HepG2 (cell line): Measurements from ENCODE around the gene PLIN4. TPM values are rescaled to one million over a fixed set of nuclear protein-coding genes. Genes with fewer than 3 reads are reported as not detected.
A peak's percentile ranks its signal among the peaks of the same experiment; 100 is the strongest.

Experiments
- CHD2 ChIP-seq: IDR thresholded peaks from 2 replicates; pipeline ENCODE4 v1.6.1; 2011; ENCODE audit warnings: low read depth, low read length, improper control_type of control experiment
- FOXC1 ChIP-seq: sonication (generic); formaldehyde crosslinking; IDR thresholded peaks from 2 replicates; pipeline ENCODE4 v1.8.0; 2022; ENCODE audit warnings: mild to moderate bottlenecking, missing genetic modification reagents, borderline replicate concordance
- GATAD2A ChIP-seq: IDR thresholded peaks from 2 replicates; pipeline ENCODE4 v1.6.1; 2016
- LCORL ChIP-seq, 2 experiments: fragments of 450-650 bp in 1 of 2; sonication (generic) in 1 of 2; formaldehyde crosslinking in 1 of 2; IDR thresholded peaks; 2 replicates each; pipeline versions ENCODE4 v1.5.0 to v1.6.1; 2017 to 2020; ENCODE audit warnings: antibody characterized with exemption in 1 of 2, missing genetic modification reagents in 1 of 2
- PITX1 ChIP-seq: sonication (generic); formaldehyde crosslinking; IDR thresholded peaks from 2 replicates; pipeline ENCODE4 v1.5.1; 2020; ENCODE audit warnings: mild to moderate bottlenecking, missing genetic modification reagents
- SAP130 ChIP-seq: IDR thresholded peaks from 2 replicates; pipeline ENCODE4 v1.6.1; 2016; ENCODE audit warnings: low read depth
- SIN3A ChIP-seq: IDR thresholded peaks from 2 replicates; pipeline ENCODE4 v1.6.1; 2011; ENCODE audit warnings: low read depth, mild to moderate bottlenecking, control low read depth, low read length, borderline replicate concordance
- SMARCC2 ChIP-seq: fragments of 450-650 bp; IDR thresholded peaks from 2 replicates; pipeline ENCODE4 v1.6.1; 2017; ENCODE audit warnings: antibody characterized with exemption, mild to moderate bottlenecking
- SP5 ChIP-seq: IDR thresholded peaks from 2 replicates; pipeline ENCODE4 v1.6.1; 2016; ENCODE audit warnings: low read depth, borderline replicate concordance
- SRY ChIP-seq: sonication (generic); formaldehyde crosslinking; IDR thresholded peaks from 2 replicates; pipeline ENCODE4 v1.8.0; 2022; ENCODE audit warnings: mild to moderate bottlenecking, missing genetic modification reagents
- TBX2 ChIP-seq: sonication (generic); formaldehyde crosslinking; IDR thresholded peaks from 2 replicates; pipeline ENCODE4 v1.5.0; 2020; ENCODE audit warnings: missing genetic modification reagents, mild to moderate bottlenecking, borderline replicate concordance
- ZNF441 ChIP-seq: sonication (generic); formaldehyde crosslinking; IDR thresholded peaks from 2 replicates; pipeline ENCODE4 v1.7.0; 2021; ENCODE audit warnings: missing genetic modification reagents, borderline replicate concordance
- ZNF552 ChIP-seq: sonication (generic); formaldehyde crosslinking; IDR thresholded peaks from 2 replicates; pipeline ENCODE4 v1.9.0; 2022; ENCODE audit warnings: missing genetic modification reagents, mild to moderate bottlenecking, borderline replicate concordance
- polyA plus RNA-seq, 8 experiments: library from polyadenylated mRNA; depleted of rRNA in 3 of 8; stranded (reverse) in 7 of 8; unstranded in 1 of 8; fragments of >200 nt; fragmentation: Illumina TruSeq in 4 of 8; extraction: Trizol in 4 of 8; gene quantifications; 2 replicates each; pipeline versions ENCODE4 v1.2.1 to v1.2.3, GENCODE V29; 2011 to 2016; ENCODE audit warnings: low read depth in 4 of 8, missing spikeins in 1 of 8, mixed read lengths in 1 of 8; ENCODE audit not compliant: insufficient read depth in 1 of 8
- total RNA-seq, 5 experiments: library from RNA; depleted of rRNA; stranded (reverse); fragments of >200 nt; fragmentation: Illumina TruSeq; extraction: Trizol; gene quantifications; 2 replicates each; pipeline ENCODE4 v1.2.3, GENCODE V29; 2016; ENCODE audit warnings: low read depth in 1 of 5
- TF ChIP-seq, protein P1 (sequence below): IDR thresholded peaks from 2 replicates; pipeline ENCODE4 v1.6.1; 2012; ENCODE audit warnings: inconsistent platforms
- TF ChIP-seq, protein P2 (sequence below): sonication (generic); formaldehyde crosslinking; conservative IDR thresholded peaks from 2 replicates; pipeline ENCODE4 v1.4.0; 2020; ENCODE audit warnings: mild to moderate bottlenecking, missing genetic modification reagents, moderate library complexity
- TF ChIP-seq, protein P3 (sequence below): sonication (generic); formaldehyde crosslinking; IDR thresholded peaks from 2 replicates; pipeline ENCODE4 v1.9.0; 2021; ENCODE audit warnings: missing genetic modification reagents, borderline replicate concordance
- TF ChIP-seq, protein P4 (sequence below), 2 experiments: IDR thresholded peaks; 2 replicates each; pipeline ENCODE4 v1.6.1; 2011 to 2012; ENCODE audit warnings: low read length in 2 of 2, borderline replicate concordance in 1 of 2, low read depth in 1 of 2, mild to moderate bottlenecking in 1 of 2, moderate library complexity in 1 of 2

PLIN4 gene
- total and polyA plus RNA-seq, 2 of the 13 experiments (the other 11 are each of a cell fraction or from before 2014, with no cell fraction given): 1.1 to 1.3 TPM

DNA sequence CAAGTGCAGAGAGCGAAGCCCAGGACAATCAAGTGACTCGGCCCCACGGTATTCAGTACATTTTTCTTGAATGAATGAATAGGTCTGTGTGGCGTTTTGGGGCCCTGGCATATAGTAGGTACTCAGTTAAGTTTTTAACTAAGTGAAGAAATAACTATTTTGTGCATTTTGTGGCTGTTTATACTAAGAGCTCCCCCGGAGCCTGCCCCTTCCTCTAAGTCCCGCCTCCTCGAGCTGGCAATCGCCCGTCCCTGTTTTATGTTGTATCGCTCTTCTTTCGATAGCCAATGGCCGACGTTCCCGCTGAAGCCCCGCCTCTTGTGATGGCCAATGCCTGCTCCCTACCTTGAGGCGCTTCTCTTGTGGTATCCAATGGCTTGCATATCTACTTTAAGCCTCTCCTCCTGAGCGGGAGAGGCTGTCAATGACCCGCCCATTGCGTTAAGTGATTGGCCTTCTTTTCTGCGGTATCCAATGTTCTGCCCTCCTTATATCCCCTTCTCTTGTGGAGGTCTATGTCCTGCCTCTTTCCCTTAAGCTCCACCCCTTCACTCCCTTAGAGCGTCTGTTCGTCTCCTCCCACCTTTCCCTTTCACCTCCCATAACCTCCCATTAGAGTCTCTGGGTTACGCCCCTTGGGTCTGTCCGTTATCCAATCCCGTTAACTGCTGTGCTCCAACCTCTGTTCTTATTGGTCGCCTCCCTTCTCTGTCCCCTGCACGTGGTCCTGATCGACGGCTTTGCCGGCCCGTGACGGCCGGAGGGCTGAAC, 46.7 kb downstream of the PLIN4 start (continued):
- TF ChIP-seq LCORL (IDR thresholded peaks at IDR 0.05): no peak
- TF ChIP-seq LCORL (CRISPR knock-in tag; IDR thresholded peaks at IDR 0.05): 0 out of 2 replicates have a peak, but pooled peaks have one; percentile 20
- TF ChIP-seq TBX2 (CRISPR knock-in tag): peak; percentile 44; the same call in 1 of the 2 replicates
- TF ChIP-seq ZNF441: no peak
- TF ChIP-seq, protein P1, sequence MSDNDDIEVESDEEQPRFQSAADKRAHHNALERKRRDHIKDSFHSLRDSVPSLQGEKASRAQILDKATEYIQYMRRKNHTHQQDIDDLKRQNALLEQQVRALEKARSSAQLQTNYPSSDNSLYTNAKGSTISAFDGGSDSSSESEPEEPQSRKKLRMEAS: peak; percentile 72; the same call in 1 of the 2 replicates
- TF ChIP-seq, protein P2, sequence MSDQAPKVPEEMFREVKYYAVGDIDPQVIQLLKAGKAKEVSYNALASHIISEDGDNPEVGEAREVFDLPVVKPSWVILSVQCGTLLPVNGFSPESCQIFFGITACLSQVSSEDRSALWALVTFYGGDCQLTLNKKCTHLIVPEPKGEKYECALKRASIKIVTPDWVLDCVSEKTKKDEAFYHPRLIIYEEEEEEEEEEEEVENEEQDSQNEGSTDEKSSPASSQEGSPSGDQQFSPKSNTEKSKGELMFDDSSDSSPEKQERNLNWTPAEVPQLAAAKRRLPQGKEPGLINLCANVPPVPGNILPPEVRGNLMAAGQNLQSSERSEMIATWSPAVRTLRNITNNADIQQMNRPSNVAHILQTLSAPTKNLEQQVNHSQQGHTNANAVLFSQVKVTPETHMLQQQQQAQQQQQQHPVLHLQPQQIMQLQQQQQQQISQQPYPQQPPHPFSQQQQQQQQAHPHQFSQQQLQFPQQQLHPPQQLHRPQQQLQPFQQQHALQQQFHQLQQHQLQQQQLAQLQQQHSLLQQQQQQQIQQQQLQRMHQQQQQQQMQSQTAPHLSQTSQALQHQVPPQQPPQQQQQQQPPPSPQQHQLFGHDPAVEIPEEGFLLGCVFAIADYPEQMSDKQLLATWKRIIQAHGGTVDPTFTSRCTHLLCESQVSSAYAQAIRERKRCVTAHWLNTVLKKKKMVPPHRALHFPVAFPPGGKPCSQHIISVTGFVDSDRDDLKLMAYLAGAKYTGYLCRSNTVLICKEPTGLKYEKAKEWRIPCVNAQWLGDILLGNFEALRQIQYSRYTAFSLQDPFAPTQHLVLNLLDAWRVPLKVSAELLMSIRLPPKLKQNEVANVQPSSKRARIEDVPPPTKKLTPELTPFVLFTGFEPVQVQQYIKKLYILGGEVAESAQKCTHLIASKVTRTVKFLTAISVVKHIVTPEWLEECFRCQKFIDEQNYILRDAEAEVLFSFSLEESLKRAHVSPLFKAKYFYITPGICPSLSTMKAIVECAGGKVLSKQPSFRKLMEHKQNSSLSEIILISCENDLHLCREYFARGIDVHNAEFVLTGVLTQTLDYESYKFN (CRISPR knock-in tag): 0 out of 2 replicates have a peak, but pooled peaks have one; percentile 8
- peak; percentile 68; the same call in 1 of the 2 replicates for TF ChIP-seq PITX1 (CRISPR knock-in tag)
- peak; percentile 73; the same call in 1 of the 2 replicates for TF ChIP-seq CHD2
- TF ChIP-seq FOXC1 (CRISPR knock-in tag): 0 out of 2 replicates have a peak, but pooled peaks have one; percentile 12
- TF ChIP-seq SAP130: peak; percentile 31; the same call in 1 of the 2 replicates
- peak; percentile 50; the same call in 1 of the 2 replicates for TF ChIP-seq SP5 (CRISPR knock-in tag)
- TF ChIP-seq, protein P3, sequence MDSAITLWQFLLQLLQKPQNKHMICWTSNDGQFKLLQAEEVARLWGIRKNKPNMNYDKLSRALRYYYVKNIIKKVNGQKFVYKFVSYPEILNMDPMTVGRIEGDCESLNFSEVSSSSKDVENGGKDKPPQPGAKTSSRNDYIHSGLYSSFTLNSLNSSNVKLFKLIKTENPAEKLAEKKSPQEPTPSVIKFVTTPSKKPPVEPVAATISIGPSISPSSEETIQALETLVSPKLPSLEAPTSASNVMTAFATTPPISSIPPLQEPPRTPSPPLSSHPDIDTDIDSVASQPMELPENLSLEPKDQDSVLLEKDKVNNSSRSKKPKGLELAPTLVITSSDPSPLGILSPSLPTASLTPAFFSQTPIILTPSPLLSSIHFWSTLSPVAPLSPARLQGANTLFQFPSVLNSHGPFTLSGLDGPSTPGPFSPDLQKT (CRISPR knock-in tag): no peak
- 0 out of 2 replicates have a peak, but pooled peaks have one; percentile 40 for TF ChIP-seq SIN3A
- TF ChIP-seq, protein P4, sequence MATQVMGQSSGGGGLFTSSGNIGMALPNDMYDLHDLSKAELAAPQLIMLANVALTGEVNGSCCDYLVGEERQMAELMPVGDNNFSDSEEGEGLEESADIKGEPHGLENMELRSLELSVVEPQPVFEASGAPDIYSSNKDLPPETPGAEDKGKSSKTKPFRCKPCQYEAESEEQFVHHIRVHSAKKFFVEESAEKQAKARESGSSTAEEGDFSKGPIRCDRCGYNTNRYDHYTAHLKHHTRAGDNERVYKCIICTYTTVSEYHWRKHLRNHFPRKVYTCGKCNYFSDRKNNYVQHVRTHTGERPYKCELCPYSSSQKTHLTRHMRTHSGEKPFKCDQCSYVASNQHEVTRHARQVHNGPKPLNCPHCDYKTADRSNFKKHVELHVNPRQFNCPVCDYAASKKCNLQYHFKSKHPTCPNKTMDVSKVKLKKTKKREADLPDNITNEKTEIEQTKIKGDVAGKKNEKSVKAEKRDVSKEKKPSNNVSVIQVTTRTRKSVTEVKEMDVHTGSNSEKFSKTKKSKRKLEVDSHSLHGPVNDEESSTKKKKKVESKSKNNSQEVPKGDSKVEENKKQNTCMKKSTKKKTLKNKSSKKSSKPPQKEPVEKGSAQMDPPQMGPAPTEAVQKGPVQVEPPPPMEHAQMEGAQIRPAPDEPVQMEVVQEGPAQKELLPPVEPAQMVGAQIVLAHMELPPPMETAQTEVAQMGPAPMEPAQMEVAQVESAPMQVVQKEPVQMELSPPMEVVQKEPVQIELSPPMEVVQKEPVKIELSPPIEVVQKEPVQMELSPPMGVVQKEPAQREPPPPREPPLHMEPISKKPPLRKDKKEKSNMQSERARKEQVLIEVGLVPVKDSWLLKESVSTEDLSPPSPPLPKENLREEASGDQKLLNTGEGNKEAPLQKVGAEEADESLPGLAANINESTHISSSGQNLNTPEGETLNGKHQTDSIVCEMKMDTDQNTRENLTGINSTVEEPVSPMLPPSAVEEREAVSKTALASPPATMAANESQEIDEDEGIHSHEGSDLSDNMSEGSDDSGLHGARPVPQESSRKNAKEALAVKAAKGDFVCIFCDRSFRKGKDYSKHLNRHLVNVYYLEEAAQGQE (IDR thresholded peaks at IDR 0.05; ENCODE audit: borderline replicate concordance in 1 of 2, low read depth in 1 of 2, low read length in 2 of 2): 0 out of 4 replicates have a peak, but pooled peaks of 1 of the 2 experiments have one; percentile 62
- no peak for TF ChIP-seq ZNF552 (CRISPR knock-in tag)
- TF ChIP-seq SMARCC2: no peak
- no peak for TF ChIP-seq GATAD2A (CRISPR knock-in tag)
- no peak for TF ChIP-seq SRY (CRISPR knock-in tag)
